GM19463 (cell line): ENCODE measurements around the gene UBE2H.

Experiments
- ATAC-seq: cut with Tn5 transposase; IDR thresholded peaks from one replicate; pipeline ENCODE4 v1.9.1; 2021; ENCODE audit warnings: mild to moderate bottlenecking, moderate library complexity; ENCODE audit not compliant: unreplicated experiment

Gene UBE2H

GRCh38 chr7:129950933-129951225 lies 1.9 kb downstream of the UBE2H start:
- no peak for ATAC-seq

- ATAC-seq, result no peak
These were observed 2.4 kb downstream of the UBE2H start for GRCh38 chr7:129950191-129950932.

- peak; percentile 35 for ATAC-seq
These were observed 3.2 kb downstream of the UBE2H start for GRCh38 chr7:129949292-129950133.

GRCh38 chr7:129948877-129949291 lies 3.9 kb downstream of the UBE2H start:
- peak; percentile 51 for ATAC-seq

GRCh38 chr7:129948338-129948737 lies 4.4 kb downstream of the UBE2H start:
- no peak for ATAC-seq

DNA sequence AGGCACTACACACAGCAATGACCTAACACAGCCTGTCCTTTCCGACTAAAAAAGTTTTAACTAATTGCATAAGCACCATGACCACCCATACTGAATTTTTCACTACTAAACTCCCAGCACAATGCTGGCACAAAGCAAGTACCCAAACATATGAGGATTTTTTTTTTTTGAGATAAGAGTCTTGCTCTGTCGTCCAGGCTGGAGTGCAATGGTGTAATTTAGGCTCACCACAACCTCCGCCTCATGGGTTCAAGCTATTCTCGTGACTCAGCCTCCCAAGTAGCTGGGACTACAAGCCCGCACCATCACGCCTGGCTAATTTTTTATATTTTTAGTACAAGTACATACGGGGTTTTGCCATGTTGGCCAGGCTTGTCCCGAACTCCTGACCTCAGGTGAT lies 5.1 kb downstream of the UBE2H start:
- no peak for ATAC-seq

GRCh38 chr7:129947049-129947448 lies 5.7 kb downstream of the UBE2H start:
- no peak for ATAC-seq

DNA sequence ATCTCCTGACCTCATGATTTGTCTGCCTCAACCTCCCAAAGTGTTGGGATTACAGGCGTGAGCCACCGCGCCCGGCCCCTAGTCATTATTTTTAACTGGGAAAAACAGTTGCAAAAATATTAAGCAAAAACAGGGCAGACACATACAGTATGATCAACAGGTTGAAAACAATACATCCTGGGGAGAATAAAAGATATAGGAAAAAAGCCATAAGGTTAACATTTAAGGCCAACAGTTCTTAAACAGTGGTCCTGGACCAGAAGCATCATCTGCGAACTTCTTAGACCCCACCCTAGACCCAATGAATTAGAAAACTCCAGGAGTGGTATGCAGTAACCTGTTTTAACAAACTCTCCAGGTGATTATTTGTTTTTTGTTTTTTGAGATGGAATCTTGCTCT lies 6.5 kb downstream of the UBE2H start:
- no peak for ATAC-seq

DNA sequence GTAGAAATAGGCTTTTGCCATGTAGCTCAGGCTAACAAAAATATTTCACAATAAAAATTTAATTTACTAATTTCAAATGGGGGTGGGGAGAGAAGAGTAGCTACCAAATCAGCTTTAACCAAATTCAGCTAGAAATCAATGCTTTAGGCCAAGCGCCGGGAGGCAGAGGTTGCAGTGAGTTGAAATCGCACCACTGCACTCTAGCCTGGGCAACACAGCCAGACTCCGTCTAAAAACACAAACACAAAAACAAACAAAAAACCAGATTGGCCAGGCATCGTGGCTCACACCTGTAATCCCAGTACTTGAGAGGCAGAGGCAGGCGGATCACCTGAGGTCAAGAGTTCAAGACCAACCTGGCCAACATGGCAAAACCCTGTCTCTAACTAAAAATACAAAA lies 9.4 kb downstream of the UBE2H start:
- no peak for ATAC-seq

- no peak for ATAC-seq
These were observed 12.4 kb downstream of the UBE2H start for GRCh38 chr7:129940329-129940728.

GRCh38 chr7:129939881-129940280 lies 12.9 kb downstream of the UBE2H start:
- no peak for ATAC-seq

DNA sequence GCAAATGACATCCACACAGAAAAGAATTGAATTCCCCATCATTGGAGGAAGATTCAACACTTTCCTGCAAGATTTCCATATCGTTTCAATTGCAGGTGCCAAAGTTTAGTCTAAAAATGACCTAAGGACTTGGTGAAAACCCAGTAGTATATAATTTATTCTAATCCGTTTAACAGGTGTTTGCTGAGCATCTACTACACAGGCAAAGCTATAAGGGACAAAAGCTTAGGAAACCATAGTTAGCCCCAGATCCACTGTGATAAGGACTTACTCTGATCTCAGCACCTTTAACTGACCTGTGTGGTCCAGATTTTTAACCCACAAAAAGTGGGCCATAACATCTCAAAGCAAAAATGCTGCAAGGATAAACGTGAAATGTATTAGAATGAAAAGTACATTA lies 19.1 kb downstream of the UBE2H start:
- no peak for ATAC-seq

DNA sequence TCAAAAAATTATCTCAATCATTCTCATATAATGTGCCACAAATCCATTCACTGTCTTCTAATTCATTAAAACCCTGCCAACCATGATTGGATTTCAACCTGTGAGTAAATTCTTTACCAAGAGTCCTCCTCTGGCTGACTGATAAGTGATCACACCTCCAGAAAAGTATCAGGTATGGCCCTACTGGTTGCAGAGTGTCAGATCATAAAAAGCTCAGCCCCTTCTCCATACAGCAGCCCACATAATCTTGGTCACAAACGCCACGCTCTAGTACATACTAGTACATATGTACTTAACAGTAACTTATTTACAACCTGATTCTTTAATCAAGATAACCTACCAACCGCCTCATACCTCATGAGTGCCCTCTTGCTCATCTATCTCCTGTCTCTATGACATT lies 26.1 kb downstream of the UBE2H start:
- ATAC-seq, result no peak

DNA sequence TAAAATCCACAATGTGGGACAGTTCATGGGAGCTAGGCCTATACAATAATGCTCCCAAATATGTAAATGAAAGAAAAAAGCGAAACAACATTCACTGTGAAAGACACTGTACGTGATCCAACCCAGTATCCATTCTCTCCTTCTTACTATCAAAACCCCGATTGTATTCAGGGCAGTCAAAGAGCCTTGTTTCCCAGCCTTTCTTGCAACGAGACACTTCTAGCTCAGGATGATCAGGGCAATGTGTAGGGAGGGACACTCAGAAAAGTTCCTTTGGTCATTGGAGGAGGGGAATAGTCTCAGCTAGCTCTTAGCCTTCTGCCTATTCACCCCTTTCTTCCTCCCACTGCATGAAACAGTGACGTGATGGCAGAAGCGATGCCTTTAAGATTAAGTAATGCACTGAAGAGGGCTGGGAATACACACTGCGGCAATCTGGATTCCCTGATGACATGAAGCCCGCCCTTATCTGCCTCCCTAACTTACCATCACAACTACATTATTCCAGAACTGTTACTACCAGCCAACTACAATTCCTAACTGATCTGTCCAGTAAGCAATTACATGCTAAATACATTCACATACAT lies 27.3 kb downstream of the UBE2H start:
- ATAC-seq, result no peak

DNA sequence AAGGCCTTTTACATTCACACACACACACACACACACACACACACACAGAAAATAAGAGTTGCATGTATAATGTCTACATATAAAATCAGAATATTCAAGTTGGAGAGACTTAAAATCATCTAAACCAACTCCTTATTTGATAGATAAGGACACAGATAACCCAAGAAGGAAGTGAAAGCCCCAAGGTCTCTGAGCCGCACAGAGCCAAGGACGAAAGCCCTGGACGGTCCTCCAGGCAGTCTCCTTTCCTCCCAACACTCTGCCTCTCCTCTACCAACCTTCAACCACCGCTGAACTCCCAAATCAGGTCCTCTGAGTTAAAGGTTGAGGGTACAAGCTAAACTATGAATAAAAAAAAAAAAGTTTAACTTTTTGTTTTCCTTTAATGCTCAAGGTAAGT lies 28.2 kb downstream of the UBE2H start:
- ATAC-seq, result no peak

DNA sequence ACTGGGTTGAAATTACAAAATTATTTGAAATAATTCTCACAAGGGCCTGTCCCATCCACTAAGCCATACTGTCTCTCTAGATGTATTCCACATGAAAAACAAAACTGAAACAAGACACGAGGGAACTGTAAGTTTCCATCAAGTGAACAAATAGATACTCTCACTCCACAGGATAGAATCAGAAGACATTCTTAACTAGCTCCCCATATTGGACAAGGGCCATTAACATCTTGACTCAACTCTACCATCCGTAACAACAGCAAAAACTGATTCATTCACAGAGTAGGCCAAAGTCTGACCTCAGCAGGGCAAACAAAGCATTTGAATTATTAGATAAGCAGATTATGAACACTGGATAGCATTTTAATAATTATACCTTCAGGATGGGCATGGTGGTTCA lies 29.1 kb downstream of the UBE2H start:
- peak; percentile 75 for ATAC-seq

DNA sequence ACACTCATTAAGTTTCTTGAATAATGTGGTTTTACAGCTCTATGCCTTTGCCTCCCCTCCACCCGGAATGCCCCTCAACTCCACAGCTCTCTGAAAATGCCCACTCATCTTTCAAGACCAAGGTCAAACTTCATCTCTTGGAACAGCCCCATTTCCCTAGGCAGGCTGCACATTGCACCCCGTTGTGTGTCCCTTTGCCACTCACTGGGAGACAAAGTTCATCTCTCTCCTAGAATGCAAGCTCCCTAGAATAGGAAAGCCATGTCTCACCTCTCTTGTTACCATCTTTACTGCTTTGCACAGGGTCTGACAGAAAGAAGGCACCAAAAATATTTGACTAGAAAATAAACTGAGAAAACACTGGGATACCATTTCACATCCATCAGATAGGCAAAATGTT lies 33.3 kb downstream of the UBE2H start:
- ATAC-seq, result no peak

DNA sequence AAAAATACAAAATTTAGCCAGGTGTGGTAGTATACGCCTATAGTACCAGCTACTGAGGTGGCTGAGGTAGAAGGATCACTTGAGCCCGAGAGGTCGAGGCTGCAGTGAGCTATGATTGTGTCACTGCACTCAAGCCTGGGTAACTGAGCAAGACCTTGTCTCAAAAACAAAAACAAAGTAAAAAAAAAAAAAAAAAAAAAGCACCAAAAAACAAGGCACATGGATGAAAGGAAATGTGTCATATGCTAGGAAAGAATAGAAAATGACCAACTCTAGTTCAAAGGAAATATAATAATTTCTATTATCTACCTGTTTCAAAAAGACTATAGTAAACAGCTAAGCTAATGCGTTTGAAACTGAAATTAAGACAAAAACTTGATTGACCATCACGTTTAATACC lies 33.8 kb downstream of the UBE2H start:
- no peak for ATAC-seq

GRCh38 chr7:129917934-129918333 lies 34.8 kb downstream of the UBE2H start:
- ATAC-seq, result no peak

- no peak for ATAC-seq
These were observed 38.1 kb downstream of the UBE2H start for GRCh38 chr7:129914536-129915272.

- ATAC-seq, result no peak
These were observed 39.3 kb downstream of the UBE2H start for GRCh38 chr7:129913428-129913827.
